IPS-18c (cell line): ENCODE data around the gene LAMA1.
"Not testable (repeated sequence)": the region's sequence is repeated elsewhere in the genome, so short reads cannot be mapped to it uniquely, and the experiment has no call there.

Experiments
- H3K4me3 ChIP-seq: 2 replicates; pipeline ENCODE4 v1.7.0; 2013; ENCODE audit warnings: low read depth, mild to moderate bottlenecking, low read length, moderate library complexity; ENCODE audit not compliant: insufficient read depth
- H3K9me3 ChIP-seq: one replicate; pipeline ENCODE4 v1.6.1; 2013; ENCODE audit warnings: mild to moderate bottlenecking, low read length, moderate library complexity; ENCODE audit not compliant: control insufficient read depth, insufficient read depth

The LAMA1 gene

GRCh38 chr18:6947338-6948030 lies 170.1 kb downstream of the LAMA1 start:
- Histone ChIP-seq H3K9me3 (no peaks in the 10 kb centered on the region), H3K4me3 (no peak overlapping the region)

- H3K9me3 ChIP-seq = no peaks in the 10 kb centered on the region
Measured at GRCh38 chr18:6943143-6943542, 174.5 kb downstream of the LAMA1 start.

GRCh38 chr18:6942742-6943141 lies 174.9 kb downstream of the LAMA1 start:
- H3K4me3 ChIP-seq = no peak overlapping the region

More at GRCh38 chr18:6943143-6943542, 174.5 kb downstream of the LAMA1 start:
- H3K4me3 ChIP-seq = no peak overlapping the region

GRCh38 chr18:6941996-6942395 lies 175.6 kb downstream of the LAMA1 start:
- Histone ChIP-seq H3K4me3 (no peak overlapping the region), H3K9me3 (no peaks in the 10 kb centered on the region)

More at GRCh38 chr18:6942742-6943141, 174.9 kb downstream of the LAMA1 start:
- H3K9me3 ChIP-seq = no peaks in the 10 kb centered on the region

GRCh38 chr18:6940451-6940850 lies 177.1 kb downstream of the LAMA1 start:
- no peak overlapping the region for H3K4me3 ChIP-seq
- H3K9me3 ChIP-seq = no peaks in the 10 kb centered on the region

- H3K9me3 ChIP-seq = no peaks in the 10 kb centered on the region
- H3K4me3 ChIP-seq = no peak overlapping the region
Measured at GRCh38 chr18:6939972-6940371, 177.6 kb downstream of the LAMA1 start.

GRCh38 chr18:6938403-6938802 lies 179.2 kb downstream of the LAMA1 start:
- not testable (repeated sequence) for H3K4me3 ChIP-seq

GRCh38 chr18:6938003-6938402 lies 179.6 kb downstream of the LAMA1 start:
- H3K9me3 ChIP-seq = no peaks in the 10 kb centered on the region
- H3K4me3 ChIP-seq = no peak overlapping the region

More at GRCh38 chr18:6938403-6938802, 179.2 kb downstream of the LAMA1 start:
- not testable (repeated sequence) for H3K9me3 ChIP-seq

- Histone ChIP-seq H3K9me3 (no peaks in the 10 kb centered on the region), H3K4me3 (no peak overlapping the region)
Measured at GRCh38 chr18:6934859-6935258, 182.7 kb downstream of the LAMA1 start.

- Histone ChIP-seq H3K4me3 (no peak overlapping the region), H3K9me3 (no peaks in the 10 kb centered on the region)
Measured at GRCh38 chr18:6929370-6930102, 188.1 kb downstream of the LAMA1 start.

- H3K9me3 ChIP-seq = no peaks in the 10 kb centered on the region
Measured at GRCh38 chr18:6928359-6928758, 189.2 kb downstream of the LAMA1 start.

GRCh38 chr18:6927153-6927552 lies 190.4 kb downstream of the LAMA1 start:
- no peaks in the 10 kb centered on the region for H3K9me3 ChIP-seq

More at GRCh38 chr18:6928359-6928758, 189.2 kb downstream of the LAMA1 start:
- no peak overlapping the region for H3K4me3 ChIP-seq

GRCh38 chr18:6923220-6923619 lies 194.4 kb downstream of the LAMA1 start:
- Histone ChIP-seq H3K9me3 (no peaks in the 10 kb centered on the region), H3K4me3 (no peak overlapping the region)

More at GRCh38 chr18:6927153-6927552, 190.4 kb downstream of the LAMA1 start:
- no peak overlapping the region for H3K4me3 ChIP-seq

GRCh38 chr18:6921571-6921970 lies 196.0 kb downstream of the LAMA1 start:
- H3K9me3 ChIP-seq = no peaks in the 10 kb centered on the region
- H3K4me3 ChIP-seq = no peak overlapping the region

- H3K4me3 ChIP-seq = no peak overlapping the region
Measured at GRCh38 chr18:6920099-6920955, 197.3 kb downstream of the LAMA1 start.

GRCh38 chr18:6917072-6917471 lies 200.5 kb downstream of the LAMA1 start:
- H3K4me3 ChIP-seq = no peak overlapping the region
- no peaks in the 10 kb centered on the region for H3K9me3 ChIP-seq

More at GRCh38 chr18:6920099-6920955, 197.3 kb downstream of the LAMA1 start:
- no peaks in the 10 kb centered on the region for H3K9me3 ChIP-seq

GRCh38 chr18:6901286-6901926 lies 216.2 kb downstream of the LAMA1 start:
- H3K9me3 ChIP-seq = no peaks in the 10 kb centered on the region
- no peak overlapping the region for H3K4me3 ChIP-seq
